AG04449 (cell line): ENCODE data around the gene MAPRE3.

Experiments
- CTCF ChIA-PET: fragments of 350-600 bp; formaldehyde crosslinking; extraction: SDS; loops from one replicate; lab custom pipeline; 2021; ENCODE audit warnings: antibody characterized with exemption; lab: Yijun Ruan, JAX
- POLR2A ChIA-PET: fragments of 400-600, 350-600 bp; formaldehyde crosslinking; extraction: SDS; loops from one replicate; lab custom pipeline; 2020; ENCODE audit warnings: antibody characterized with exemption, inconsistent platforms; lab: Yijun Ruan, JAX
- DNase-seq: peaks from one replicate; pipeline ENCODE4 v3.0.0-alpha.2; 2010; ENCODE audit warnings: low read depth, low spot score
- H3K4me3 ChIP-seq: 2 replicates; pipeline ENCODE4 v1.5.1; 2011; ENCODE audit warnings: low read depth, mild to moderate bottlenecking, control low read depth, low read length
- CTCF ChIP-seq: IDR thresholded peaks from one replicate; pipeline ENCODE4 v1.5.1; 2011; ENCODE audit warnings: mild to moderate bottlenecking, moderate library complexity, low read length, control low read depth, inconsistent platforms; ENCODE audit not compliant: insufficient read depth; ENCODE audit errors: missing control alignments

MAPRE3 gene

GRCh38 chr2:26970928-26971627, 641 bp downstream of the MAPRE3 start:
- ChIA-PET CTCF (interaction anchor here (0.8 to 3.0 kb wide), 7 partner anchors 9 to 53 kb away, joined by 3 to 27 read pairs (median 4); no protein-coding TSS in a partner anchor), POLR2A (no interaction called here)

GRCh38 chr2:26971911-26972786, 1.7 kb downstream of the MAPRE3 start:
- no peak overlapping the region for H3K4me3 ChIP-seq
- DNase-seq = no peak
- no peak for TF ChIP-seq CTCF
- ChIA-PET POLR2A (interaction anchor here (0.5 kb wide), 1 partner anchor 30 kb away, joined by 3 read pairs; no protein-coding TSS in a partner anchor), CTCF (interaction anchor here (0.8 to 3.0 kb wide), 12 partner anchors 10 to 126 kb away, joined by 3 to 27 read pairs (median 4); no protein-coding TSS in a partner anchor)

More at GRCh38 chr2:26970928-26971627, 641 bp downstream of the MAPRE3 start:
- DNase-seq = no peak
- TF ChIP-seq CTCF = no peak
- H3K4me3 ChIP-seq = peak overlapping the region; percentile 88

GRCh38 chr2:26974352-26974751, 3.9 kb downstream of the MAPRE3 start:
- no peak for DNase-seq
- no peak overlapping the region for H3K4me3 ChIP-seq
- CTCF ChIA-PET = no interaction called here
- TF ChIP-seq CTCF = no peak
- POLR2A ChIA-PET = no interaction called here

GRCh38 chr2:26975102-26975501, 4.7 kb downstream of the MAPRE3 start:
- ChIA-PET CTCF (interaction anchor here (1.1 to 2.5 kb wide), 5 partner anchors 9 to 42 kb away, joined by 3 to 12 read pairs (median 9); no protein-coding TSS in a partner anchor), POLR2A (no interaction called here)
- H3K4me3 ChIP-seq = no peak overlapping the region
- TF ChIP-seq CTCF = no peak
- no peak for DNase-seq

GRCh38 chr2:26975656-26976055, 5.2 kb downstream of the MAPRE3 start:
- DNase-seq = no peak
- ChIA-PET CTCF (interaction anchor here (1.1 to 2.5 kb wide), 5 partner anchors 10 to 41 kb away, joined by 3 to 12 read pairs (median 9); no protein-coding TSS in a partner anchor), POLR2A (no interaction called here)
- no peak for TF ChIP-seq CTCF
- H3K4me3 ChIP-seq = no peak overlapping the region
